ENCODE measurements around the gene RAPGEF1.

The RAPGEF1 gene

GRCh38 chr9:131606896-131607567 is 132.8 kb downstream of the RAPGEF1 start:
- ATAC-seq (no peak), DNase-seq (no peak)

DNA sequence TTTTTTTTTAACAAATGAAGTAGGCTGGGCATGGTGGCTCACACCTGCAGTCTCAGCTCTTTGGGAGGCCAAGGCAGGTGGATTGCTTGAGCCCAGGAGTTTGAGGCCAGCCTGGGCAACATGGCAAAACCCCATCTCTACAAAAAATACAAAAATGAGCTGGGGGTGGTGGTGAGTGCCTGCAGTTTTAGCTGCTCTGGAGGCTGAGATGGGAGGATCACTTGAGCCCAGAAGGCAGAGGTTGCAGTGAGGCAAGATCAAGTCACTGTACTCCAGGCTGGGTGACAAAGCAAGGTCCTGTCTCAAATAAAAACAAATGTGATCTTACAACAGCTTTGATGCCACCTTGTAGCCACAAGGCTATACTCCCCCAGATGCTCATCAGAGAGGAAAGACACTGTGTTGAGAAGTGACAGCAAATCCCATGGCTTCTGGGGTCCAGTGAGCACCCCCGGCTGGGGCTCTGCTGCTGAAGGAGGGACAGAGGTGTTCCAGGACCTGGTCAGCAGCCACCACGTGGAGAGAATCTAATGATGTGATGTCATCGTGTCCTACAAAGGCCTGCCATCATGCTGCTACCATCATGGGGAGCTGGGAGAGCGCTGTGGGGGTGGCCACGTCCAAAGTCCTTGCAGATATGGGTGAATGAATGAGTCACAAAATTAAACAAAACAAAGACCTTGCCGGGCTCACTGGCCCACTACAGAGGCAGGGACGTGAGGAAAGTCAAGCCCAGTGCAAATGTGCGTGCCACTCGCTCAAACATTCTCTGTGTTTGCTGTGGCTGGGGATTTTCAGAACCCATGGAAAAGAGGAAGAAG is 133.9 kb downstream of the RAPGEF1 start:
- DNase-seq (no peak), ATAC-seq (no peak)

- no peak for DNase-seq
- ATAC-seq = no peak
Observed at GRCh38 chr9:131603711-131604439, 136.0 kb downstream of the RAPGEF1 start.

DNA sequence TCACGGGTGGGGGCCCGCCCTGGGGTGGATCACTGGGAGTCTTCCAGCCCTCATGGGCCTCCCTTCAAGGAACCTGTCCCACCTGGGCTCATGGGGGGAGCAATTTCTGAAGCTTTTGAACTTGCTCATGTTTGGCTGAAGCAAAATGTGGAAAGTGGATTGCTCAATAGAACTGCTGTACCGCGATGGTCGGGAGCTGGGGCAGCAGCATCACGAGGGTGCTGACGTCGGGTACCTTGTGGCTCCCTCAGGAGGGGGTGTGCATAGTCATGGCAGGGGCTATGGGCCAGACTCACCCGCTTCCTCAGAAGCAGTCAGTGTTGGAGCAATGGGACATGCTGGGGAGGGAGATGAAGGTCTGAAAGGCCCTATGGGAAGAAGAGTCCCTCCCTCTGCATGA is 136.7 kb downstream of the RAPGEF1 start:
- DNase-seq (no peak), ATAC-seq (no peak)

- no peak for DNase-seq
- ATAC-seq = no peak
Observed at GRCh38 chr9:131601683-131602181, 138.1 kb downstream of the RAPGEF1 start.

DNA sequence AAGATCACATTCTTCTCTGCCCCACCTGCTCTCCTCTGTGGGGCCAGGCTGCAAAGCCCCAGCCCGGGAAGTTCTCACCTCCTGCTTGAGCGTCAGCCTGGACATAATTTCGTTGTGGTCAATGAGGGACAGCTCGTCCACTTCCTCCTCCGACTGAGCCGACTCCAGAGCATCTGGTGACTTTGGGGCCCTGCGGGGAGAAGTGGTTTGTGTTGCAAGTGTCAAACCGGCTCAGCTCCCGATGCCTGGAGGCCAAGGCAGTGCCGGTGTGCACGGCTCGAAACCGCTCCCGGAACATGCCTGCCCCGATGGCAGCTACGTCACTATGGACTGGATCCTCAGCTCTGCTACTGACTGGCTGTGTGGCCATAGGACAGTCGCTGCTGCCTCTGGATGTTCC is 141.8 kb downstream of the RAPGEF1 start:
- no peak for ATAC-seq

DNA sequence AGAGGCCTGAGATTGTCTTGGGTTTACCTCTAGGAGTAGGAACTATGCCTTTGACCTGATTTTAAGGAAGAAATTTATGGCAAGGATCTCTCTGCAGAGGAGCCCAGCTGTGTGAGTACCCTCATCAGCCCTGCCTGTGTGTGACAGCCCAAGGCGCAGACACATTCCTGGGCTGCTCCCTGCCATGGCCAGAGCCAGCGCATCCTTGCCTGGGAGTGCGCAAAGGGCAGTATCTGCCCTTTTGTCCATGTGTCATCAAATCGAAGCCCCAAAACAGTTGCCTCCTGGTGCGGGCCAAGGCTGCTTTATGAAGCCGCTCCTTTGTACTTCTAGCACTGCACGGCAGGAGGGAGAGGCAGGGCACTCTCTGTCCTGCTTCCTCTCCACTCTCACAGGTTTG is 142.6 kb downstream of the RAPGEF1 start:
- ATAC-seq (no peak), DNase-seq (no peak)

More for the DNA sequence above, 141.8 kb downstream of the RAPGEF1 start:
- no peak for DNase-seq

GRCh38 chr9:131596430-131596743 is 143.5 kb downstream of the RAPGEF1 start:
- DNase-seq (no peak), ATAC-seq (no peak)

DNA sequence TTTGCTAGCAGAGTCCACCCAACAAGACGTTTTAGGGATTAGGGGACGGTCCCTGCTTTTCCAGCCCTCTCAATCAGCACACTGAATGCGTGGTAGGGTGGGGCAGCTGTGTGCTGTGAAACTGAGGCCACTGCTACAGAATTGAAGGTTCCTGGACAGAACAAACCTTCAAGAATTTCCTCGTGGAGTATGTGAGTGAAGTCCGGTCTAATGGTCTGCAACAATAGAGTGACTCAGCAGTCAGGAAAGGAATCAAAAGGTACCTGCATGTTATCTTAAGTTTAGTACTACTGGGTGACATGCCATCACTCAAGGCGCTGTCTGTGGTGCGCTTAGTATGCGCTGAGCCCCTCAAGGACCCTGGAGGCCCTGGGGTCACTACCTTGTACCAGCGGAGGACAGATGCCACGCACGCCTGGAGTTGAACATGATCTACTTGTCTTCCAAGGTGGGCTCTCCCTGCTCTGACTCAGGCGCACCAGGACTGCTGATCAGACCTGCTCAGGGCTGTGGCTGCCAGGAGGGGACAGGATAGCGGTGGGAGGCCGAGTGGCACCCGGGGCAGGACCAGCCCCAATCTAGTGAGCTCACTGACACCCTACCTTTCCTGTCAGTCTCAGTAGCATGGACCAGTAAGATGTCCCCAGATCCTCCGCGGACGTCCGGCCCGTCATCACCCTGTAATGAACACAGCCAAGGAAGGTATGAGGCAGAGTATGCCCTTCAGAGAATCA is 144.0 kb downstream of the RAPGEF1 start:
- DNase-seq = no peak
- no peak for ATAC-seq

DNA sequence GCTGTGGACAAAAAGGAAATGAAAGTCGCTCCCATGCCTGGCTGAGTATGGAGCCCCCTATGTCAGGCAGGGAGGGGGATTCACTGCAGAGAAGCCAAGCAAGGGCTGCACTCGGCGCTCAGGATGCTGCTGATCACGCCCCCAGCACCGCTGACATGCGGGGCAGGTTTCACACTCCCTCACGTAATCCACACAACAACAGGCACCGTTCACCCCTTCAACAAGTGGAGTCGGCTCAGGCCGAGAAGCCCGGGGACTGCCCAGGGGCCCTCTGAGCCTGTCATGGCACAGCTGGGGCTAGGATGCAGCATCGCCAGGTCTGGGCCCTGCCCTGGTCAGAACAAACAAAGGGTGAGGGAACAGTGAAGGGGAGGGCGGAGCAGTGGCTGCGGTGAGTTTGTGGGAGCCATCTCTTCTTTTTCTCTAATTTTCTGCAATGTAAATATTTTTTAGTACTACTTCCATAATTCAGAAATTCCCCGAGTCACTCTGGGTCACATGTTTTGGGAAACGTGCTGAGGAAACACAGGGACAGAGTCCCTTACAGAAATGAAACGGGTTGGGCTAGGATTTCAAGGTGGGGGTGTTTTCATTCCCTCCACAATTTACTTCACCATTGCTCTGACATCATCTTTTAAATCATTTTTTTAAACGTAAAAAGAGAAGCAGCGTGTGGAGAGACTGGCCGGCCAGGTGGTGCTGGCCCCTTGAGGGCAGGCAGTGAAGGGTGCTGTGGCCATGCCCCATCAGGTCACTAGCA is 144.8 kb downstream of the RAPGEF1 start:
- no peak for DNase-seq
- ATAC-seq = no peak

- no peak for DNase-seq
- ATAC-seq = no peak
Observed at GRCh38 chr9:131593936-131594665, 145.8 kb downstream of the RAPGEF1 start.

DNA sequence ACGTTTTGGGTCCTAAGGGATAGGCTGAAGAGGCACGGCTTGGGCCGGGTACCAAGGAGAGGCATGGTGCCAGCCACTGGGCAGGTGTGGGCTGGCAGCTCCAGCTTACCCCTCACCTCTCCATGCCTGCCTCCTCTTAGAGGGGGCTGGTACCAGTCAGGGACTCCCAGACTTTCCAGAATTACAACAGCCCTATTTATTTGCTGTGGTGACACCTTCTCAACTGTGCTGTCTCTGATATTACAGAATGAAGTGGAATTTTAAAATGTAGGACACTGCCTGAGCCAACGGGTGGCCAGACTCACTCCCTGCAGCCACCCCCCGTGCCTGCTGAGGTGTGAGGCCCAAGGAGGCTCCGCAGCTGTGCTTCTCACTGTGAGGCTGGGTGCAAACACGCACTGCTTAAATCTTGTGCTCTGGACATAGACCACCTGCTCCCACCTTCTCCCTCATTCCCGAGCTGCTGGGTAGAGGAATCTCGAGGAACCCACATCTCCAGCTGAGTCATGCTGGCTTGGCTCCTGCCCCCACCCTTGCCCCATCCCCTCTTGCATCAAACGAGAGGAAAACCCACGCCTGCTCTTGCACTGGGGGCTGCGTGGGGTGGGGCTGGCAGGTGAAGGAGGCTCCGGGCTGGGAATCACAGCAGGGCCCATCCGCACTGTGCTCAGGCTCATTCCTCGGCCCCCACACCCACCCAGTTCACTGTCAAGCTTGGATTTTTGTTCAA is 146.6 kb downstream of the RAPGEF1 start:
- no peak for ATAC-seq
- DNase-seq = no peak

DNA sequence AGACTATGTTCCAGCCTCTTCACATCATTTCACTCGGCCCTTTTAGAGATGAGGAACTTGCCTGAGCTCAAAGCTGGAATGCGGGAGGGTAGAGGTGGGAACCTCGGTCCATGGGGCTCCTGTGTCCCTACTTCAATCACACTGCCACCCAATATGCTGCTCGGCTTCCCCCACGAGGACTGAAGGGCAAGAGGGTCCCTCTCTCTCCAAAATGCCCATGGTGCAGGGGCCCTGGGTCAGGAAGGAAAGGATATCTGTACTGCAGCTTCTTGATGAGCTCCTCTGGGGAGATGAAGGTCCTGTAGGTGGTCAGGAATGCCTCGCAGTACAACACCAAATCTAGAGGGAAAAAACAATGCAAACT is 148.0 kb downstream of the RAPGEF1 start:
- DNase-seq = no peak
- ATAC-seq = no peak

DNA sequence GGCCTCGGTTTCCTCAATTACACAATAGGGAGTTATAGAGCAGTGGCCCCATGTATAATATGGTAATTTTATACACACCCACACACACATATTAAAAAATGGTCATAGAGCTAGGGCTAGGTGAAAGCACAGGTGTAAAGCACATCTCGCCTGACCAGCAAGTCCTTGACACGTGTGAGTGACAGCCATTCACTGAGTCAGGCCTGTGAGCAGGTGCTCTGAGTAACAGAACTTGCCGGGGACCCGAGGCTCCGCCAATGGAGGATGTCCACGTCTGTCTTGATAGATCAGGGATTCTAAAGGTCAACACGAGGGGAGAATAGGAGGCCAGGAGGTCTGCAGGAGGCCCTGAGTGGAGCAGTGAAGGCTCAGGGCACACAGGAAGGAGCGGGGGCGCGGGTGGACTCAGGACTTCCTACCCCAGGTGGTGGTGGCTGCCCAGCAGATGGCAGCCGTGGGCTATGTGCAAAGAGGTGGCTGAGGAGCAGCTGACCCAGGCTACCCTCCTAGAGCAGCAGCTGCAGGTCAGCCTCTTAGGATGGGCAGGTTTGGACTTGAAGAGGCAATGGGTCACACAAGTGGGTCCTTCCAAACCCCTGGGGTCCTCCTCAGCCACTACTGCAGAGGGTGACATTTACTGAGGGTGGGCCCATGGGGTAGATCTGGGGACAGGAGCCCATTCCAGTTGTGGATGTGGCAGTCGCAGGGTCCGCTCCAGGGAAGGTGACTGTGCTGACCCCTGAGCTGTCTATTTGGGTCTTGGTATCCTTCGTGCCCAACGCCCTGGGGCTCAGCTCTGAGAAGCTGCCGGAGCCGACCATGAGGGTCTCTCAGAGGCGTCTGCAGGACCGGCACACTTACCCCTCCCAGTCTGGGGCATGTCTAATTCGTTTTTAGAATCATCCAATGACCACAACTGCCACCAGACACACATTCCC is 148.7 kb downstream of the RAPGEF1 start:
- ATAC-seq = peak; percentile 87
- peak; percentile 83 for DNase-seq

- ATAC-seq (peak; percentile 39), DNase-seq (no peak)
Observed at GRCh38 chr9:131590449-131590848, 149.4 kb downstream of the RAPGEF1 start.

DNA sequence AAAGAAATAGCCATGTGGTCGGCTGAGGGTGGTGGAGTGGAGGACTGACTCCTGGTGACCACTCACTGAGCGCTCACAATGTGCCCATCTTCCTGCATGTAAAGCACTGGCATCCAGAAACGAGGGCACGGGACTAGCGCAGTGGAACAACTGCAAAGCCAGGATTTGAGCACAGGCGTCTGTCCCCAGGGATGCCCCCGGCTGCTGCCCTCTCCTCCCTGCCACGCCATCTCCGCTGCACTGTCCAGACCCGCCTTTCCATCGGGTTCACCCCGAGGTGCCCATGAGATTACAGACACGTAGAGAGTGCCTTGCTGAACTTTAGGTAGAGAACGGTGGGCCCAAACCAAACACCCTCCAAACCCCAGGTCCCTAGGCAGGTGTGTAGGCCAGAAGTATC is 149.9 kb downstream of the RAPGEF1 start:
- no peak for DNase-seq
- no peak for ATAC-seq

GRCh38 chr9:131589124-131589711 is 150.7 kb downstream of the RAPGEF1 start:
- ATAC-seq = no peak
- DNase-seq = no peak

GRCh38 chr9:131588396-131588795 is 151.5 kb downstream of the RAPGEF1 start:
- ATAC-seq = no peak
- DNase-seq = no peak

- ATAC-seq (no peak), DNase-seq (no peak)
Observed at GRCh38 chr9:131587906-131588305, 152.0 kb downstream of the RAPGEF1 start.
